Retinal pigment epithelial cell (primary cell): ENCODE data around the gene GMNN.

ENCODE experiments used
- DNase-seq: peaks from one replicate; pipeline ENCODE4 v3.0.0-alpha.2; 2010; ENCODE audit warnings: low read depth
- H3K4me3 ChIP-seq: 2 replicates; pipeline ENCODE4 v1.5.1; 2011; ENCODE audit warnings: mild to moderate bottlenecking, low read length, control low read depth, moderate library complexity
- CTCF ChIP-seq: conservative IDR thresholded peaks from 2 replicates; pipeline ENCODE4 v1.5.1; 2011; ENCODE audit warnings: low read depth, low read length, control low read depth, inconsistent platforms

GMNN gene

DNA sequence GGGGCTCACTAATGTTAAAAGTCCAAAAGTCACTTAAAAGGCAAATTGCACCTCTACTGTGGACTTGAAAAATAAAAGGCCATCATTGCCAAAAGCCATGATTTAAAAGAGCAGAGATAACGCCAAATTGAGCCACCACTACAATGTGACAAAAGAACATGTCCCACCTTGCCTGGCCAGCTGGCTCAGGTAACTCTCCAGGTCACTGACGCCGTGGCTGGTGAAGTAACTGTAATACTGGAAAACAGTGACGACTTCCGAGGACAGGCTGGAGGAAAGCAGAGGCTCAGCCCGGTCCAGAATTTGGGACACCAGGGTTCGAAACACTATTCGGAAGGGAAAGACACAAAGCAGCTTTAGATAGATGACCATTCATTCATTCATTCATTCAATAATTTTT, 53.2 kb downstream of the GMNN start:
- no peak overlapping the region for H3K4me3 ChIP-seq
- DNase-seq: no peak
- TF ChIP-seq CTCF: no peak

DNA sequence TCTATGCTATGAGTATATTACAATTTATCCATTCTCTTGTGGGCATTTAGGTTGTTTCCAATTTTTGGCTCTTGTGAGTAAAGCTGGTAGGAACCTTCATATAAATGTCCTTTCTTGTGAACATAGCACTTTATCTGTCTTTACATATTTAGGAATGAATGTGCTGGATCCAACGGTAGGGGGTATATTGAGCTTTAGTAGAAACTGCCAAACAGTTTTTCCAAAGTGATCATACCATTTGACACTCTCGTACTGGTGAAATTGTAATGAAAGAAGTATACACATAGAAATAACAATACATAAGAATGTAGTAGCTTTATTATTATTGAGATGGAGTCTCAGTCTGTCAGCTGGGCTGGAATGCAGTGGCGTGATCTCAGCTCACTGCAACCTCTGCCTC, 54.9 kb downstream of the GMNN start:
- no peak for TF ChIP-seq CTCF
- no peak overlapping the region for H3K4me3 ChIP-seq
- no peak for DNase-seq

DNA sequence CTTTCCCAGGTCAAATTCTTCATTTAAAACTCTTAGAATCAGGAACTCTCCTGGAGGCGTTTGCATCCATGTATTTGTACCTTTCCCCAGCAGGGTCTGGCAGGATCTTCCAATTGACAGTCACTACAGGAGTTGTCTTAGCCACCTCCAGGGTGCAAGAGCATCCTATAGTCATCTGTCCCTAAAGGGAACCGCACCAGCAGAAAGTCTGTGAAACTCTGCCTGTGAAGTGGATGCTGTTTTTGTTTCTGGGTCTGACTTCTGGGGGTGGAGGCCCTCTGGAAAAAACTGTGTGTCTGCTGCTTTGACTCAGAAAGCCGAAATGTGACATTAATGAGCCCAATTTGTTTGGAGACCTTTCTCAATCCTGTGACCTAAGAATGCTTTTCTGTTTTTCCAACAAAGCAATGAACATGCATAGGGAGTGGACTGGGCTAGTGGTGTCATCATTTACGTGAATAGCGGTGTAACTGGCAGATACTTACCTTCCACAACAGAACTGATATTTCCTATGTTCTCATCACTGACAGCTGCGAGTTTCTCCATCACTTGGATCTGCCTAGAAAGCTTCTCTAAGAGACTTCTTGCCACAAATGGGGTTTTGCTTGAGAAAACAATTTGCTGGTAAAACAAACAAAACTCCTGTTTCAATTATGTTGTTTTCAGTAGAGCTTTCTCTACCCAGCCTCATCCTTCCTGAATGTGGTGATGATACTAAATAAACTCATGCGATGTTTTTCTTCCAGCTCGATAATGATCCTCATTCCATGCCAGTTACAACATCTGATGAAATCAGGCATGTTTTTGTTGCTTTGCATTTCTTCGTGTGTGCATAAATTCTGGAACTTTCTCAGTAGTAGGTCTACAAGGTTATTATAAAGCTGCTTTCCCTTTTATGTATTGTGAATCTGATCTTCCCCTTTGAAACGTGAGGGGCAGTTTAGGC, 57.3 kb downstream of the GMNN start:
- no peak for DNase-seq
- TF ChIP-seq CTCF: no peak
- no peak overlapping the region for H3K4me3 ChIP-seq

DNA sequence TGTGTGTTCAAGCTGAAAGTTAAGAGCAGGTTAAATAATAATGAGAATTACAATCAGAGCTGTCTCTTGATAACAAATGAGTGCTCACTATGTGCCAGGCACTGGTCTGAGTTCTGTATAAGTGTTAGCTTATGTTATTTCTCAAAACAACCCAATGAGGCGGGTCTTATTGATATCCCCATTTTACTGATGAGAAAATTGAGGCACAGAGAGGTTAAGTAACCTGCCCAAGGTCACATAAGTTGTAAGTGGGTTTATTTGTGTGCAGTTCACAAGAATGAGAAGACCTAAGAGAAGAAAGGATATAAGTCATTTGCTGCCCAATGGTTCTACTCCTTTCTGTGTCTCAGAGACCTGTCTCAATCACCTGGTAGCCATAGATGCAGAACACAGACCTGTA, 58.1 kb downstream of the GMNN start:
- H3K4me3 ChIP-seq: no peak overlapping the region
- no peak for TF ChIP-seq CTCF
- no peak for DNase-seq

DNA sequence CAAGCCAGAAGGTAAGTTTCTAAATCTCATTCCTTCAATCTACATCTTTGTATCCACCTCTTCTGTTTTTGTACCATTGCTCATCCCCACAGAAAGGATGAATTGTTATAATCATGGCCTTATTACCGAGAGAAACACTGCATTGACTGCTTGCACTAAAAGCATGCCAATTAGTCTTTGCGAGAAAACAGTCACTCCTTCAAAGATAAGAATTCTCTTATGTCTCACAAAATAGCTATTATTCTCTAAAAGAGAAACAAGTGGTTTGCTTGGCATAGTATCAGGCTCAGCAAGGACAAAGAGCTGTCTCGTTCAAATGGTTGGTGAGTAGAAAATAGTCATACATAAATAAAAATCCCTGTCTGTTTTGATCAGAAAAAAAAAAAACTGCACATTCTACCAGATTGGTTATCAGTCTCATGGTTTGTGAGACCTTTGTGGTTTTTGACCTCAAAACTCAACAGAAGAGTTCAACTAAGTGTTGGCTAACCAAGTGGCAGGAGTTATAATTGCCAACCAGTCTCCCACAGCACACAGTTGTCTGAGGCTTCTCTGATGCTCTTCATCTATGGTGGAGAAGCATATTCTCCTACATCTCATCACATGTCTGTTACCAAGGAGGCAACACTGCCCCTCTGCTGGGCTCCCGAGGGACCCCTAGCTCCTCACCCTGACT, 59.1 kb downstream of the GMNN start:
- no peak overlapping the region for H3K4me3 ChIP-seq
- no peak for TF ChIP-seq CTCF
- no peak for DNase-seq
